ENCODE results near the gene ATXN7. TPM values are rescaled to one million over a fixed set of nuclear protein-coding genes. Genes with fewer than 3 reads are reported as not detected.

ATXN7 gene
- total RNA-seq, 4 donors from 2014 or later: 6.1 to 28.2 (median 20.2) TPM

DNA sequence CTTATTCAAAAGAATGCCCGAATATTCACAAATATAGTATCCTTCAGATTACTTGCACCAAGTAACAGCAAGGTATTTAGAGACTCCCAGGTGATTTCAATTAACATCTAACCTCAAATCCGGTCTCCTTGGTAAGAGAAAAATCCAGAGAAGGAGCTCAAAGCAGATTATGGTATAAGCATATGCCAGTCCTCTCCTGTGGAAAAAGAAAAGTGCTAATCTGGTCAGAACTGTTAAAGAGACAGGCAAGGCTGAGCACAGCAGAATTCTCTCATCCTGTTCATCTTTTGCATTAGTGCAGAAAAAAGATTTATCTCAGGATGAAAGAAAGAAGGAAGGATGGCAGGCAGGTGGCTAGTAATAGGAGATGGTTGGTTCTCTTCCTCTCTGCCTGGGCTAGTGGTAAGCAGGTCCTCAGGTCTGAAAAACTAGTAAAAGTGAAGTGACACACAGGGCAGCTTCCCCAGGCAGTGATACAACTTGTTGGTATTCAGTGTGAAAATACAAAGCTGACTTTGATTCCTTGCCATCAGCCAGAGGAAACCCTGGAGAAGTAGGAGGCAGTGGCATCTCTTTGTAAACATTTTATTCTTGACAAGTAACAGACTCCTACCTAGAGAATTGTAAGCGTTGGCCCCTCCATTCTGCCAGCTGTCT lies 14.2 kb downstream of the ATXN7 start:
- Histone ChIP-seq H3K4me1 (peaks cover 0 to 17% (median 4%) of the 10 kb centered on the region in 3 donors), H3K9me3 (no peaks in the 10 kb centered on the region), H3K4me3 (no peak overlapping the region), H3K27ac (no peak overlapping the region), H3K36me3 (no peaks in the 10 kb centered on the region), H3K27me3 (no peaks in the 10 kb centered on the region)
- intact Hi-C loops (cut with DNase I): no loop called here
- TF ChIP-seq POLR2A (IDR thresholded peaks at IDR 0.05): no peak
- TF ChIP-seq, protein P1, sequence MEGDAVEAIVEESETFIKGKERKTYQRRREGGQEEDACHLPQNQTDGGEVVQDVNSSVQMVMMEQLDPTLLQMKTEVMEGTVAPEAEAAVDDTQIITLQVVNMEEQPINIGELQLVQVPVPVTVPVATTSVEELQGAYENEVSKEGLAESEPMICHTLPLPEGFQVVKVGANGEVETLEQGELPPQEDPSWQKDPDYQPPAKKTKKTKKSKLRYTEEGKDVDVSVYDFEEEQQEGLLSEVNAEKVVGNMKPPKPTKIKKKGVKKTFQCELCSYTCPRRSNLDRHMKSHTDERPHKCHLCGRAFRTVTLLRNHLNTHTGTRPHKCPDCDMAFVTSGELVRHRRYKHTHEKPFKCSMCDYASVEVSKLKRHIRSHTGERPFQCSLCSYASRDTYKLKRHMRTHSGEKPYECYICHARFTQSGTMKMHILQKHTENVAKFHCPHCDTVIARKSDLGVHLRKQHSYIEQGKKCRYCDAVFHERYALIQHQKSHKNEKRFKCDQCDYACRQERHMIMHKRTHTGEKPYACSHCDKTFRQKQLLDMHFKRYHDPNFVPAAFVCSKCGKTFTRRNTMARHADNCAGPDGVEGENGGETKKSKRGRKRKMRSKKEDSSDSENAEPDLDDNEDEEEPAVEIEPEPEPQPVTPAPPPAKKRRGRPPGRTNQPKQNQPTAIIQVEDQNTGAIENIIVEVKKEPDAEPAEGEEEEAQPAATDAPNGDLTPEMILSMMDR (IDR thresholded peaks at IDR 0.05): no peak
- 75 to 94% methylated on average over 3 of the region's 3 CpGs for WGBS, 2 donors
- no peak for DNase-seq

DNA sequence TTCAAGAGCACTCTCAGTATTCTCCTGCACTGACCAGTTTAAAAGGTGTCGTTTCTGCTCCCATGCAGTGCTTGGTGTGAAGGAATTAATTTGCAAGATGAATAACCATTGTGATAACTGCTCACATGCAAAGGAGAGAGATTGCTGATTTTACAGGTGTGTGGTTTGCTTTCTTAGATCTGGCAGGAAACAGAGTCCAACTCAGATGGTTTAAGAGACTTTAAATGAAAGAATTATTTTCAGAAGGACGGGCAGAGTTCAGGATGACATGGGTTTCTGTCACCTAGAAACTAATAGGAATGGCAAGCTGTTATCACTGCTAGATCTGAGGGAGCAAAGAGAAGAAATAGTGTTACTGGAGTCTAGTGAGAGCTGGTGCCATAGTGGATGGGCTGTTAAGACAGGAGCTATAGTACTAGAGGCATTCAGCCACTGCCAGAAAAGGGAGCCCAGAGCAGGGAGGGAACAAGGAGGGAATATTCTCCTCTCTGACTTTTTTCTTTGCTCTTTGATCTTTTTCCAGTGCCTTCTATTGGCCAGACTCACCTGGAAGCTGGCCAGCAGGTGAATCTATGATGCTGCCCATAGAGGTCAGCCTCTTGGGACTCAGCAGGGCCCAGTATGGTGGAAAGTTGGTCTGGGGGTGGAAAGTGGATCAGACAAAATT lies 14.9 kb downstream of the ATXN7 start:
- no peak for DNase-seq
- Histone ChIP-seq H3K4me3 (no peak overlapping the region), H3K27ac (no peak overlapping the region), H3K4me1 (peaks cover 0 to 17% (median 4%) of the 10 kb centered on the region in 3 donors), H3K36me3 (no peaks in the 10 kb centered on the region), H3K9me3 (no peaks in the 10 kb centered on the region), H3K27me3 (no peaks in the 10 kb centered on the region)
- 78 to 96% methylated on average over 2 of the region's 2 CpGs for WGBS, 2 donors
- intact Hi-C loops (cut with DNase I): no loop called here
- TF ChIP-seq POLR2A (IDR thresholded peaks at IDR 0.05): no peak
- TF ChIP-seq, protein P1 (IDR thresholded peaks at IDR 0.05): no peak

DNA sequence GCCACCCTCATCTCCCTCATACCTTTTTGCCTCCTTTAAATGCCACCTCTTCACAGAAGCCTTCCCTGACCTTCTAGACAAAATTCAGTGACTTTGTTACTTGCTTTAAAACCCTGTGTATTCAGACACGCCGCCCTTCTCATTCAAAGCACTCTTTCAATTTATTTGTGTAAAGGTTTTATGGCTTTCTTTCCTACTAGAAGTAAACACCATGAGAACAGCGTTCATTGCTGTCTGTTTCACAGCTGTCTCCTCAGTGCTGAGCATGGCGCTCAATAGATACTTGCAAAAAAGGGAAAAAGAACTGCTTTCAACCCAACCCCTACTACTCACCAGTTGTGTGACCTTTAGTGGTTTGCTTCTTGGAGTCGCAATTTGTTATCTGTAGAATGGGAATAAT lies 17.0 kb downstream of the ATXN7 start:
- H3K4me3 ChIP-seq: no peak overlapping the region
- intact Hi-C loops (cut with DNase I): no loop called here
- DNase-seq: no peak
- TF ChIP-seq POLR2A (IDR thresholded peaks at IDR 0.05): no peak
- TF ChIP-seq, protein P1 (IDR thresholded peaks at IDR 0.05): no peak
- WGBS, 2 donors: 92% methylated on average over 5 of the region's 5 CpGs
- no peaks in the 10 kb centered on the region for H3K27me3 ChIP-seq
- no peaks in the 10 kb centered on the region for H3K36me3 ChIP-seq
- no peak overlapping the region for H3K27ac ChIP-seq
- H3K4me1 ChIP-seq: peaks cover 0 to 13% (median 4%) of the 10 kb centered on the region in 3 donors
- no peaks in the 10 kb centered on the region for H3K9me3 ChIP-seq

DNA sequence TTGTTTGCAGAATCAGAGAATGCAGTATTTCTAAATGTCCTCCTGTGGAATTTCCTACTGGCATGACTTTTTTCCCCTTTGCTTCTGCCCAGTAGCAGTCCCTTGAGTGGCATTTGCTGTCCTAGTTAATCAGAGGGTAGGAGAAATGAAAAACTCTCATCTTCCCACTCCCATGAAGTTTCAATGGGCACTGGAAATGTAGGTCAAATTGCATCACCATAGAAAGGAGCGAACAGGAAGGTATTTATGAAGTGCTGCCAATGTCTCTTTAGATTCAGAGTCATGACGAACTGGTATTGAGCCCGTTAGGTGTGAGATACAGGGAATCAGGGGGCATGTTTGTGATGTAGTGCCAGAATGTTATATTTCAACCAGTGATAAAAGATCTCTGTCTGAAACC lies 23.2 kb downstream of the ATXN7 start:
- Histone ChIP-seq H3K27ac (no peak overlapping the region), H3K9me3 (no peaks in the 10 kb centered on the region), H3K4me3 (no peak overlapping the region), H3K36me3 (peaks cover 0 to 12% (median 0%) of the 10 kb centered on the region in 3 donors), H3K4me1 (peaks cover 0 to 12% (median 6%) of the 10 kb centered on the region in 3 donors), H3K27me3 (no peaks in the 10 kb centered on the region)
- DNase-seq: no peak
- intact Hi-C loops (cut with DNase I): no loop called here
- 39 to 65% methylated on average over 3 of the region's 3 CpGs for WGBS, 2 donors
- TF ChIP-seq POLR2A (IDR thresholded peaks at IDR 0.05): no peak
- TF ChIP-seq, protein P1 (IDR thresholded peaks at IDR 0.05): no peak

DNA sequence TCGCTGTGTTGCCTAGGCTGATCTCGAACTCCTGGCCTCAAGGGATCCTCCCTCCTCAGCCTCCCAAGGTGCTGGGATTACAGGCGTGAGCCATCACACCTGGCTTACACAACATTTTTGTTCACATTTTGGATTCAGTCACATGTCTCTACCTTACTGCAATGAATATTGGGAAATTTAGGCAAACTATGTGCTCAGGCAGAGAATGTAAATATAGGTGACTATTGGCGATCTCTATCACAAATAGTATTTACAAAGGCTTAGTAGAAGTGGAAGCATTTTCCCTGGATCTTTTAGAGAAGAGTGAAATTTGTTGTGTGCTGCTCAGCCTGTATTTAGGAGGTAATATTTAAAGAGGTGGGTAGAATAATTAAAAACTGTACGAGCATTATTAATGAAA lies 27.9 kb downstream of the ATXN7 start:
- intact Hi-C loops (cut with DNase I): no loop called here
- 91 to 97% methylated on average over 5 of the region's 5 CpGs for WGBS, 2 donors
- DNase-seq: no peak
- H3K27ac ChIP-seq: no peak overlapping the region
- no peak overlapping the region for H3K4me3 ChIP-seq
- peaks cover 5 to 25% (median 6%) of the 10 kb centered on the region in 3 donors for H3K4me1 ChIP-seq
- TF ChIP-seq, protein P1 (IDR thresholded peaks at IDR 0.05): no peak
- TF ChIP-seq POLR2A (IDR thresholded peaks at IDR 0.05): no peak
- H3K9me3 ChIP-seq: no peaks in the 10 kb centered on the region
- no peaks in the 10 kb centered on the region for H3K27me3 ChIP-seq
- H3K36me3 ChIP-seq: peaks cover 0 to 14% (median 0%) of the 10 kb centered on the region in 3 donors

All from esophagus squamous epithelium (tissue), 5 donors.